OCI-LY7 (cell line): ENCODE data around the gene ASCC1. TPM values are rescaled to one million over a fixed set of nuclear protein-coding genes. Genes with fewer than 3 reads are reported as not detected.

Source experiments
- BruUV-seq: library from RNA; stranded (reverse); fragments of 400-500 nt; replicated peaks from 2 replicates; lab custom pipeline; 2021; lab: Mats Ljungman, UMichigan
- CTCF ChIA-PET: fragments of 300-600 bp; sonication (Branson Sonifier 250); formaldehyde crosslinking; loops from one replicate; lab custom pipeline; 2022; ENCODE audit warnings: antibody characterized with exemption; ENCODE audit not compliant: unreplicated experiment; lab: Charles Lee
- POLR2A ChIA-PET: fragments of 300-600 bp; sonication (Branson Sonifier 250); formaldehyde crosslinking; loops from one replicate; lab custom pipeline; 2022; ENCODE audit warnings: antibody characterized with exemption; lab: Charles Lee
- DNase-seq: peaks from one replicate; pipeline ENCODE4 v3.0.0-alpha.2; 2015; ENCODE audit warnings: low spot score
- H2AFZ ChIP-seq: fragments of 200-600 bp; sonication (generic), shearing (Covaris generic); 2 replicates; pipeline ENCODE4 v1.6.1; 2014; ENCODE audit warnings: mild to moderate bottlenecking, antibody characterized with exemption, low read length, moderate library complexity
- H3K27ac ChIP-seq: fragments of 200-600 bp; sonication (generic); 2 replicates; pipeline ENCODE4 v1.5.1; 2014; ENCODE audit warnings: mixed run types, low read depth, mild to moderate bottlenecking, moderate library complexity, low read length, inconsistent platforms; ENCODE audit not compliant: poor library complexity, severe bottlenecking
- H3K36me3 ChIP-seq: fragments of 200-600 bp; sonication (generic); 2 replicates; pipeline ENCODE4 v1.6.1; 2014; ENCODE audit warnings: mild to moderate bottlenecking, antibody characterized with exemption, low read length, moderate library complexity, mixed read lengths; ENCODE audit not compliant: insufficient read depth
- H3K4me1 ChIP-seq: fragments of 200-600 bp; sonication (generic); 2 replicates; pipeline ENCODE4 v1.5.1; 2014; ENCODE audit warnings: mild to moderate bottlenecking, low read length; ENCODE audit not compliant: insufficient read depth, poor library complexity, severe bottlenecking
- H3K4me2 ChIP-seq: fragments of 200-600 bp; sonication (generic); 2 replicates; pipeline ENCODE4 v1.6.1; 2014; ENCODE audit warnings: mild to moderate bottlenecking, low read length
- H3K4me3 ChIP-seq: fragments of 200-600 bp; sonication (generic); 2 replicates; pipeline ENCODE4 v1.5.1; 2014; ENCODE audit warnings: mild to moderate bottlenecking, low read depth, low read length; ENCODE audit not compliant: poor library complexity, severe bottlenecking
- H3K79me2 ChIP-seq: fragments of 200-600 bp; sonication (generic); 2 replicates; pipeline ENCODE4 v1.6.1; 2016; ENCODE audit warnings: low read depth, mild to moderate bottlenecking, low read length, moderate library complexity, mixed read lengths; ENCODE audit not compliant: insufficient read depth
- H3K9me2 ChIP-seq: fragments of 200-600 bp; sonication (generic); 2 replicates; pipeline ENCODE4 v1.6.1; 2016; ENCODE audit warnings: mild to moderate bottlenecking, low read length, mixed read lengths; ENCODE audit not compliant: insufficient read depth
- H3K9me3 ChIP-seq: fragments of 200-600 bp; sonication (generic); 2 replicates; pipeline ENCODE4 v1.6.1; 2014; ENCODE audit warnings: mild to moderate bottlenecking, mixed run types, low read length, mixed read lengths
- H4K20me1 ChIP-seq: fragments of 200-600 bp; sonication (generic); 2 replicates; pipeline ENCODE4 v1.6.1; 2014; ENCODE audit warnings: mild to moderate bottlenecking, antibody characterized with exemption, low read length, moderate library complexity, mixed read lengths; ENCODE audit not compliant: insufficient read depth
- CTCF ChIP-seq: fragments of 200-600 bp; sonication (generic); conservative IDR thresholded peaks from 2 replicates; pipeline ENCODE4 v1.5.1; 2014; ENCODE audit warnings: mild to moderate bottlenecking, antibody characterized with exemption, low read length, moderate library complexity, mixed read lengths
- EZH2phosphoT487 ChIP-seq: fragments of 200-600 bp; sonication (generic); IDR thresholded peaks from 2 replicates; pipeline ENCODE4 v1.6.1; 2018; ENCODE audit warnings: low read depth, borderline replicate concordance, mild to moderate bottlenecking, mixed run types, antibody characterized with exemption, low read length, moderate library complexity, mixed read lengths
- intact Hi-C: fragments of 100-400 bp; cut with micrococcal nuclease; formaldehyde crosslinking; loops from one replicate; pipeline ENCODE4 v1.10.0; 2022; ENCODE audit not compliant: unreplicated experiment
- total RNA-seq, 2 experiments: library from RNA; depleted of rRNA in 1 of 2; stranded (reverse); fragments of >200 nt in 1 of 2; shearing (Covaris generic) in 1 of 2; gene quantifications; 2 replicates each; pipeline ENCODE4 v1.2.3, GENCODE V29; 2014 to 2022

The ASCC1 gene
- total RNA-seq, 2 experiments from 2014 or later: 27.1 to 59.9 TPM

DNA sequence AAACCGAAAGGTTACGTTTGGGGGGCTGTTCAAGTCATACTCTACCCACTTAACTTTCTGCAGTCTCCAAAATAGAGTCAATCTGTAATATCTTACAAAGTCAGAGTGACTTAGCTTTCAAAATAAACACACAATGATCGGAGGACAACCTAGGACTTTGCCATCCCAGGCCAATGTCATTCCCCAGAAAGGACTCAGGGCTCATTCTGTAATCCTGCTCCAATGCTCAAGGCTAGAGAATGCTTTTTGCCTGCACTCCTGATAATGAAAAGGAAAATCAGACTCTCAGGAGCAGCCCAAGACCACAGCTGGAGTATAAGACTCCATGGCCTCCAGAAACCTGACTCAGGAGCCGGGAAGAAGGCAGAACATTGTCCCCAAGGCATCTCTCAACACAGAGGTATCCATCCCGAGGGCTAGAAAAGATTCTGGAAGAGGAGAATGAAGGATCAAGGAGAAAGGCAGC, 28.5 kb upstream of the ASCC1 start:
- peak overlapping the region; percentile 9; the same call in 1 of the 2 replicates for H3K4me2 ChIP-seq
- peaks cover 47% of the 10 kb centered on the region for H3K4me1 ChIP-seq
- no peaks in the 10 kb centered on the region for H3K9me3 ChIP-seq
- TF ChIP-seq EZH2phosphoT487 (no peak), CTCF (no peak)
- H3K27ac ChIP-seq: no peak overlapping the region
- POLR2A ChIA-PET: interaction anchor here (0.7 kb wide), 1 partner anchor 52 kb away, joined by 3 read pairs; no protein-coding TSS in a partner anchor
- no peak for DNase-seq
- no peak overlapping the region for H3K4me3 ChIP-seq
- CTCF ChIA-PET: no interaction called here
- H3K9me2 ChIP-seq: no peaks in the 10 kb centered on the region
- H4K20me1 ChIP-seq: no peaks in the 10 kb centered on the region
- no peaks in the 10 kb centered on the region for H3K36me3 ChIP-seq
- intact Hi-C loops: no loop called here
- BruUV-seq: no TSS peak
- no peaks in the 10 kb centered on the region for H3K79me2 ChIP-seq
- H2AFZ ChIP-seq: peak overlapping the region; percentile 36; the same call in 1 of the 2 replicates

- H4K20me1 ChIP-seq: no peaks in the 10 kb centered on the region
- ChIA-PET POLR2A (no interaction called here), CTCF (interaction anchor here (0.6 kb wide), 1 partner anchor 98 kb away, joined by 3 read pairs; no protein-coding TSS in a partner anchor)
- H3K4me2 ChIP-seq: no peak overlapping the region
- H3K9me3 ChIP-seq: no peaks in the 10 kb centered on the region
- no peaks in the 10 kb centered on the region for H3K36me3 ChIP-seq
- H2AFZ ChIP-seq: peak overlapping the region; percentile 36; the same call in 1 of the 2 replicates
- no peaks in the 10 kb centered on the region for H3K79me2 ChIP-seq
- TF ChIP-seq CTCF (peak; percentile 65), EZH2phosphoT487 (no peak)
- no peaks in the 10 kb centered on the region for H3K9me2 ChIP-seq
- H3K27ac ChIP-seq: no peak overlapping the region
- peaks cover 40% of the 10 kb centered on the region for H3K4me1 ChIP-seq
- H3K4me3 ChIP-seq: no peak overlapping the region
- intact Hi-C loops: no loop called here
- DNase-seq: no peak
- no TSS peak for BruUV-seq
These were observed 27.9 kb upstream of the ASCC1 start for GRCh38 chr10:72243822-72244437.

DNA sequence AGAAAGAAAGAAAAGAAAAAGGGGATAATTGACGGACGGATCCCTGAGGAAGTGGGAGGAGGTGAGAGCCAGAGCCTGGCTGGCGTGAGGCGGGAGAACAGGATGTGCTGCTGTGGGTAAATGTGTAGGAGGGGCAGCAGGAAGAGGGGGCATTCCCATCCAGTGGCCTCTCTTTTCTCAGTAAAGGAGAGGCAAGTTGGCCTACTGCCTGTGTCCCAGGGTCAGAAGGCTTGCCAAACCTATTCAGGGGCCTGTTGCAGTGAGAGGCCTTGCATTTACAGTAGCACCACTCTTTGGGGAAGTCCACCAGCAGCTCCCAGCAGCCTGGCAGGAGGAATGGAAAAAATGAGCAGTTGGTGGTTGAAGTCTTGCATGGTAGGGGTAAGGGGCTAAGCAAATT, 26.6 kb upstream of the ASCC1 start:
- no TSS peak for BruUV-seq
- Histone ChIP-seq H3K4me2 (no peak overlapping the region), H3K4me1 (peaks cover 28% of the 10 kb centered on the region)

More for the DNA sequence above, 26.6 kb upstream of the ASCC1 start:
- Histone ChIP-seq H3K9me3 (no peaks in the 10 kb centered on the region), H4K20me1 (no peaks in the 10 kb centered on the region), H3K79me2 (no peaks in the 10 kb centered on the region), H3K9me2 (no peaks in the 10 kb centered on the region), H2AFZ (no peak overlapping the region), H3K4me3 (no peak overlapping the region), H3K27ac (no peak overlapping the region), H3K36me3 (no peaks in the 10 kb centered on the region)
- no peak for DNase-seq
- TF ChIP-seq EZH2phosphoT487 (no peak), CTCF (no peak)
- ChIA-PET POLR2A (interaction anchor here (0.5 kb wide), 1 partner anchor 57 kb away, joined by 5 read pairs; no protein-coding TSS in a partner anchor), CTCF (no interaction called here)
- intact Hi-C loops: no loop called here
